ENCODE measurements around the gene PIERCE2. TPM values are rescaled to one million over a fixed set of nuclear protein-coding genes. Genes with fewer than 3 reads are reported as not detected.

PIERCE2 gene
- total RNA-seq, 2 donors from 2014 or later: 1.6 to 5.6 TPM

DNA sequence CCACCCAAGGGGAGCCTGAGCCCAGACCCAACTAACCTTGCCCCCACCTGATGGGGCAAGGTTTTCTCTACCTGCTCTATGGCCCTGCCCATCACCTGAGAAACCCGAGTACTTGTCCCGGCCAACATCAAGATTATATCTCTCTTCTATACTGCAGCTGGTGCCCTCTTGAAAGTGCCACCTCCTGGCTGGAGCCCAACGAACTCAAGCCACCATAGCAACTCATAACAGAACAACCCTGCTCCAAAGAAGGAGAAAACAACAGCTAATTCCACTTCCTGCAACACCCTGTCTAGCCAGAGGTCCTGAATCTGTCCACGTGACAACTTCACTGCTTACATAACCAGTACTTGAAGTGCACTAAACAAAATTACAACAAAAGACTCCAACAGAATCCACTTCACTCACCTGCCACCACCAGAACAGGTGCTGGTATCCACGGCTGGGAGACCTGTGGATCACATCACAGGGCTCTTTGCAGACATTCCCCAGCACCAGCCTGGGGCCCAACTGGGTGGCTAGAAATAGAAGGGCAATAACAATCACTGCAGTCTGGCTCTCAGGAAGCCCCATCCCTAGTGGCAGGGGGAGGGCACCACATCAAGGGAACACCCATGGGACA is 49.2 kb downstream of the PIERCE2 start:
- Histone ChIP-seq H3K27me3 (no peaks in the 10 kb centered on the region), H3K9me3 (peaks cover 0 to 23% of the 10 kb centered on the region in 2 donors), H3K4me1 (no peaks in the 10 kb centered on the region), H3K36me3 (no peaks in the 10 kb centered on the region), H3K4me3 (no peak overlapping the region), H3K27ac (no peak overlapping the region)
- no peak for DNase-seq (ENCODE audit: low spot score)
- TF ChIP-seq, protein P1, sequence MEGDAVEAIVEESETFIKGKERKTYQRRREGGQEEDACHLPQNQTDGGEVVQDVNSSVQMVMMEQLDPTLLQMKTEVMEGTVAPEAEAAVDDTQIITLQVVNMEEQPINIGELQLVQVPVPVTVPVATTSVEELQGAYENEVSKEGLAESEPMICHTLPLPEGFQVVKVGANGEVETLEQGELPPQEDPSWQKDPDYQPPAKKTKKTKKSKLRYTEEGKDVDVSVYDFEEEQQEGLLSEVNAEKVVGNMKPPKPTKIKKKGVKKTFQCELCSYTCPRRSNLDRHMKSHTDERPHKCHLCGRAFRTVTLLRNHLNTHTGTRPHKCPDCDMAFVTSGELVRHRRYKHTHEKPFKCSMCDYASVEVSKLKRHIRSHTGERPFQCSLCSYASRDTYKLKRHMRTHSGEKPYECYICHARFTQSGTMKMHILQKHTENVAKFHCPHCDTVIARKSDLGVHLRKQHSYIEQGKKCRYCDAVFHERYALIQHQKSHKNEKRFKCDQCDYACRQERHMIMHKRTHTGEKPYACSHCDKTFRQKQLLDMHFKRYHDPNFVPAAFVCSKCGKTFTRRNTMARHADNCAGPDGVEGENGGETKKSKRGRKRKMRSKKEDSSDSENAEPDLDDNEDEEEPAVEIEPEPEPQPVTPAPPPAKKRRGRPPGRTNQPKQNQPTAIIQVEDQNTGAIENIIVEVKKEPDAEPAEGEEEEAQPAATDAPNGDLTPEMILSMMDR (IDR thresholded peaks at IDR 0.05): no peak

DNA sequence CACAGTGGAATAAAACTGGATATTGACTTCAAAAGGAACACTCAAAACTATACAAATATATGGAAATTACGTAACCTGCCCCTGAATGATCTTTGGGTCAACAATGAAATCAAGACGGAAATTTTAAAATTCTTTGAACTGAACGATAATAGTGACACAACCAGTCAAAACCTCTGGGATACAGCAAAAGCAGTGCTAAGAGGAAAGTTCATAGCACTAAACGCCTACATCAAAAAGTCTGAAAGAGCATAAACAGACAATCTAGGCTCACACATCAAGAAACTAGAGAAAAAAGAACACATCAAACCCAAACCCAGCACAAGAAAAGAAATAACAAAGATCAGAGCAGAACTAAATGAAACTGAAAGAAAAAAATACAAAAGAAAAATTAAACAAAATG is 53.2 kb downstream of the PIERCE2 start:
- Histone ChIP-seq H3K4me3 (no peak overlapping the region), H3K9me3 (peaks cover 0 to 23% of the 10 kb centered on the region in 2 donors), H3K27me3 (no peaks in the 10 kb centered on the region), H3K36me3 (no peaks in the 10 kb centered on the region), H3K4me1 (no peaks in the 10 kb centered on the region), H3K27ac (no peak overlapping the region)
- TF ChIP-seq, protein P1 (IDR thresholded peaks at IDR 0.05): no peak
- DNase-seq (ENCODE audit: low spot score): no peak

DNA sequence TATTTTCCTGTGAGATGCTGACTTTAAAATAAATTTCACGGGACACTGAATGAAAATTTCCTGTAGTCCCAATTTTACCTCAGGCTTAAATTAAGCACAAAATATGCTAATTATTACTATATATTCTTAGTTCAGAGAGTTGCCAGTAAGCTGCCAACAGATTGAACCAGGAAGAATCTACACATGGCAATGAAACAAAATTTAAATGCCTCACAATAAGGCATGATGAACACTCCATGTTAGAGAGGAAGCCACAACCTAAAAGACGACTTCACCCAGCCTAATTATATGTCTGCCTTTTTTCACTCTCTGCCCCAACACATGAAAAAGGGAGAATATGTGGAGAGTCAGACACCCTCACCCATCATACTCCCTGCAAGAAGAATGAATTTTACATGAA is 60.0 kb downstream of the PIERCE2 start:
- no peak for DNase-seq (ENCODE audit: low spot score)
- no peak overlapping the region for H3K4me3 ChIP-seq
- TF ChIP-seq, protein P1 (IDR thresholded peaks at IDR 0.05): no peak

More for the DNA sequence above, 60.0 kb downstream of the PIERCE2 start:
- H3K27me3 ChIP-seq: no peaks in the 10 kb centered on the region
- H3K4me1 ChIP-seq: no peaks in the 10 kb centered on the region
- no peaks in the 10 kb centered on the region for H3K36me3 ChIP-seq
- no peak overlapping the region for H3K27ac ChIP-seq
- H3K9me3 ChIP-seq: no peaks in the 10 kb centered on the region

MicroRNAs within 50 kb of the gene (microRNA counts, 767-probe panel; counts per million panel counts)
- microRNA hsa-miR-628-3p (0 to 1,961 counts per million in 2 donors), microRNA hsa-miR-628-5p (0 to 2,596 counts per million in 2 donors)

Small RNA genes within 50 kb of the gene (microRNA-seq; reads per million reads assigned to microRNA genes)
- gene MIR628 (ENCODE audit: borderline number of aligned reads in 2 of 2, borderline replicate concordance in 1 of 2): 214 to 305 reads per million in 2 donors

Other genes starting within 250 kb of the PIERCE2 start
- gene RSL24D1, start 211.6 kb upstream of the PIERCE2 start, total RNA-seq: 10 to 100 TPM; 42.6 to 48.2 TPM
- 1 to 10 TPM; 5.0 to 7.9 TPM for gene RAB27A, start 118.7 kb upstream of the PIERCE2 start, total RNA-seq
- gene PIGBOS1, start 89.4 kb upstream of the PIERCE2 start, total RNA-seq: 10 to 100 TPM; 11.4 to 14.8 TPM
- gene PIGB, start 89.3 kb upstream of the PIERCE2 start, total RNA-seq: 1 to 10 TPM; 3.2 to 3.3 TPM
- gene CCPG1, start 136 bp upstream of the PIERCE2 start, total RNA-seq: 10 to 100 TPM; 54.7 to 81.4 TPM
- gene DNAAF4, start 99.7 kb downstream of the PIERCE2 start, total RNA-seq: 1 to 10 TPM; 1.0 to 1.1 TPM
- 1 to 10 TPM; 4.3 to 6.3 TPM for gene PYGO1, start 179.8 kb downstream of the PIERCE2 start, total RNA-seq

All from right atrium auricular region (tissue), 2 donors.